ENCODE measurements around the gene RALGPS2.

- TF ChIP-seq TAF1 (IDR thresholded peaks at IDR 0.05; ENCODE audit: borderline replicate concordance, low read depth, low read length) = no peak
- no peak for TF ChIP-seq POLR2A (IDR thresholded peaks at IDR 0.05; ENCODE audit: low read depth, low read length)
Observed at GRCh38 chr1:178927003-178927402, 202.0 kb downstream of the RALGPS2 start.
